IMR-90 (cell line): ENCODE results near the gene FFAR1. TPM values are rescaled to one million over a fixed set of nuclear protein-coding genes. Genes with fewer than 3 reads are reported as not detected.

Source experiments
- ATAC-seq: fragments of 200-7000 bp; cut with Tn5 transposase; 2 replicates; pipeline ENCODE4 v1.9.1; 2020; ENCODE audit warnings: low read depth, mild to moderate bottlenecking, moderate library complexity
- BruUV-seq: library from RNA; stranded (reverse); fragments of 400-500 nt; replicated peaks from 2 replicates; lab custom pipeline; 2021; lab: Mats Ljungman, UMichigan
- CTCF ChIA-PET: fragments of 300-600 bp; formaldehyde crosslinking; extraction: SDS; loops from one replicate; lab custom pipeline; 2021; ENCODE audit warnings: antibody characterized with exemption; lab: Yijun Ruan, JAX
- POLR2A ChIA-PET: fragments of 300-600 bp; sonication (Branson Sonifier 250); formaldehyde crosslinking; loops from one replicate; lab custom pipeline; 2022; ENCODE audit warnings: antibody characterized with exemption; ENCODE audit not compliant: unreplicated experiment; lab: Charles Lee
- DNase-seq: peaks from one replicate; pipeline ENCODE4 v3.0.0; 2013
- H2AFZ ChIP-seq: replicated peaks from 2 replicates; pipeline ENCODE3; 2013; ENCODE audit warnings: low read length, mild to moderate bottlenecking; ENCODE audit not compliant: poor library complexity
- H2AK5ac ChIP-seq: 2 replicates; pipeline ENCODE4 v1.6.1; 2013; ENCODE audit warnings: low read depth, low read length, inconsistent platforms
- H2AK9ac ChIP-seq: replicated peaks from 2 replicates; pipeline ENCODE3; 2013; ENCODE audit warnings: mild to moderate bottlenecking, low read depth, low read length, moderate library complexity; ENCODE audit not compliant: poor library complexity
- H2BK120ac ChIP-seq: 2 replicates; pipeline ENCODE4 v1.6.1; 2013; ENCODE audit warnings: low read depth, low read length, inconsistent platforms
- H2BK15ac ChIP-seq: 3 replicates; pipeline ENCODE4 v1.6.1; 2013; ENCODE audit warnings: low read depth, low read length, inconsistent platforms
- H2BK20ac ChIP-seq: 2 replicates; pipeline ENCODE4 v1.6.1; 2013; ENCODE audit warnings: low read depth, mild to moderate bottlenecking, inconsistent platforms, low read length, moderate library complexity
- H2BK5ac ChIP-seq: 2 replicates; pipeline ENCODE4 v1.6.1; 2013; ENCODE audit warnings: mild to moderate bottlenecking, low read depth, low read length, inconsistent platforms; ENCODE audit not compliant: poor library complexity, severe bottlenecking
- H3K14ac ChIP-seq: replicated peaks from 2 replicates; pipeline ENCODE4 v1.6.1; 2013; ENCODE audit warnings: low read depth, low read length, inconsistent platforms
- H3K18ac ChIP-seq: 2 replicates; pipeline ENCODE4 v1.6.1; 2013; ENCODE audit warnings: low read depth, low read length, control low read depth
- H3K23ac ChIP-seq: 2 replicates; pipeline ENCODE4 v1.6.1; 2013; ENCODE audit warnings: low read depth, low read length, inconsistent platforms
- H3K27ac ChIP-seq: 2 replicates; pipeline ENCODE4 v1.5.1; 2013; ENCODE audit warnings: mild to moderate bottlenecking, control low read depth, low read length; ENCODE audit not compliant: insufficient read depth
- H3K27me3 ChIP-seq: 2 replicates; pipeline ENCODE4 v1.6.1; 2013; ENCODE audit warnings: low read length; ENCODE audit not compliant: control insufficient read depth, insufficient read depth
- H3K36me3 ChIP-seq: 2 replicates; pipeline ENCODE4 v1.6.1; 2013; ENCODE audit warnings: low read length, mixed read lengths; ENCODE audit not compliant: control insufficient read depth, insufficient read depth
- H3K4ac ChIP-seq: 2 replicates; pipeline ENCODE4 v1.6.1; 2013; ENCODE audit warnings: low read depth, low read length, inconsistent platforms
- H3K4me1 ChIP-seq: 2 replicates; pipeline ENCODE4 v1.6.1; 2013; ENCODE audit warnings: low read length, mixed read lengths; ENCODE audit not compliant: control insufficient read depth, insufficient read depth
- H3K4me2 ChIP-seq: 2 replicates; pipeline ENCODE4 v1.6.1; 2013; ENCODE audit warnings: low read depth, mild to moderate bottlenecking, control low read depth, low read length, moderate library complexity
- H3K4me3 ChIP-seq: 2 replicates; pipeline ENCODE4 v1.5.1; 2013; ENCODE audit warnings: low read depth, mild to moderate bottlenecking, control low read depth, low read length, moderate library complexity; ENCODE audit not compliant: insufficient read depth
- H3K56ac ChIP-seq: 2 replicates; pipeline ENCODE4 v1.6.1; 2013; ENCODE audit warnings: low read length, inconsistent platforms; ENCODE audit not compliant: insufficient read depth; ENCODE audit errors: extremely low read depth
- H3K79me1 ChIP-seq, 2 experiments: 2 replicates each; pipeline ENCODE4 v1.6.1; 2013; ENCODE audit warnings: low read length in 2 of 2, inconsistent platforms in 1 of 2, low read depth in 1 of 2
- H3K9ac ChIP-seq: 2 replicates; pipeline ENCODE4 v1.6.1; 2013; ENCODE audit warnings: low read depth, low read length, control low read depth
- H3K9me1 ChIP-seq: 2 replicates; pipeline ENCODE4 v1.6.1; 2013; ENCODE audit warnings: low read length, inconsistent platforms; ENCODE audit not compliant: insufficient read depth
- H3K9me3 ChIP-seq: 2 replicates; pipeline ENCODE4 v1.6.1; 2013; ENCODE audit warnings: low read length; ENCODE audit not compliant: control insufficient read depth, insufficient read depth
- H4K20me1 ChIP-seq: 2 replicates; pipeline ENCODE4 v1.6.1; 2013; ENCODE audit warnings: low read length, inconsistent platforms; ENCODE audit not compliant: insufficient read depth
- H4K5ac ChIP-seq: 2 replicates; pipeline ENCODE4 v1.6.1; 2013; ENCODE audit warnings: mild to moderate bottlenecking, low read depth, low read length, control low read depth
- H4K8ac ChIP-seq, 2 experiments: 2 replicates each; pipeline ENCODE4 v1.6.1; 2013; ENCODE audit warnings: low read depth in 2 of 2, low read length in 2 of 2, control low read depth in 1 of 2, inconsistent platforms in 1 of 2
- H4K91ac ChIP-seq: 2 replicates; pipeline ENCODE4 v1.6.1; 2013; ENCODE audit warnings: low read depth, low read length, inconsistent platforms; ENCODE audit not compliant: insufficient read depth
- BHLHE40 ChIP-seq: fragments of 150-350 bp; IDR thresholded peaks from 2 replicates; pipeline ENCODE4 v1.6.1; 2016; ENCODE audit warnings: mild to moderate bottlenecking, low read depth, low read length
- CEBPB ChIP-seq: IDR thresholded peaks from 2 replicates; pipeline ENCODE4 v1.6.1; 2012; ENCODE audit warnings: low read depth, low read length, improper control_type of control experiment
- CHD1 ChIP-seq: IDR thresholded peaks from 2 replicates; pipeline ENCODE4 v1.6.1; 2012; ENCODE audit warnings: low read depth, low read length, improper control_type of control experiment
- MAFK ChIP-seq: IDR thresholded peaks from 2 replicates; pipeline ENCODE4 v1.6.1; 2012; ENCODE audit warnings: low read depth, low read length, improper control_type of control experiment
- MAZ ChIP-seq: IDR thresholded peaks from 2 replicates; pipeline ENCODE4 v1.6.1; 2012; ENCODE audit warnings: low read depth, mild to moderate bottlenecking, low read length, improper control_type of control experiment, moderate library complexity, borderline replicate concordance
- POLR2A ChIP-seq: IDR thresholded peaks from 2 replicates; pipeline ENCODE4 v1.6.1; 2012; ENCODE audit warnings: mild to moderate bottlenecking, low read depth, low read length
- RAD21 ChIP-seq: IDR thresholded peaks from 2 replicates; pipeline ENCODE4 v1.6.1; 2012; ENCODE audit warnings: low read length, improper control_type of control experiment
- RCOR1 ChIP-seq: IDR thresholded peaks from 2 replicates; pipeline ENCODE4 v1.6.1; 2012; ENCODE audit warnings: mild to moderate bottlenecking, low read length, improper control_type of control experiment; ENCODE audit not compliant: insufficient replicate concordance
- RFX5 ChIP-seq: IDR thresholded peaks from 2 replicates; pipeline ENCODE4 v1.8.0; 2012; ENCODE audit warnings: low read depth, mild to moderate bottlenecking, low read length, moderate library complexity
- SMC3 ChIP-seq: fragments of 150-350 bp; IDR thresholded peaks from 2 replicates; pipeline ENCODE4 v1.6.1; 2016; ENCODE audit warnings: low read depth, mild to moderate bottlenecking, antibody characterized with exemption, low read length, moderate library complexity
- WGBS, 2 experiments: methylation state at CpG; one replicate each; pipeline versions ENCODE4 v1.1.5 to v1.1.7; 2013; ENCODE audit warnings: missing lambda C conversion rate in 2 of 2; ENCODE audit not compliant: insufficient read length in 1 of 2; ENCODE audit errors: extremely low coverage in 2 of 2; 5-methylcytosine and 5-hydroxymethylcytosine counted together
- dilution Hi-C: fragments of 300-500 bp; cut with HindIII; formaldehyde crosslinking; loops from one replicate; pipeline ENCODE4 v1.14.3; 2018; ENCODE audit warnings: low sequenced_read_pairs; ENCODE audit not compliant: unreplicated experiment
- in situ Hi-C: fragments of 300-500 bp; cut with MboI; formaldehyde crosslinking; loops from 3 replicates; pipeline ENCODE4 v1.14.3; 2019; ENCODE audit warnings: low sequenced_read_pairs, inconsistent platforms, mixed read lengths
- intact Hi-C: fragments of 100-400 bp; cut with micrococcal nuclease; formaldehyde crosslinking; loops from 2 replicates; pipeline ENCODE4 v1.10.0; 2022
- polyA plus RNA-seq, 3 experiments: library from polyadenylated mRNA; depleted of rRNA; stranded (reverse); fragments of >200 nt; gene quantifications; 2 replicates each; pipeline ENCODE4 v1.2.3, GENCODE V29; 2012; ENCODE audit warnings: low replicate concordance in 1 of 3
- total RNA-seq: library from RNA; depleted of rRNA; stranded (reverse); fragments of >200 nt; gene quantifications from 2 replicates; pipeline ENCODE4 v1.2.3, GENCODE V29; 2012
- TF ChIP-seq, protein P1 (sequence below): conservative IDR thresholded peaks from 2 replicates; pipeline ENCODE4 v1.5.1; 2012; ENCODE audit warnings: mild to moderate bottlenecking, low read depth, low read length, improper control_type of control experiment
- TF ChIP-seq, protein P2 (sequence below): fragments of 150-350 bp; IDR thresholded peaks from 2 replicates; pipeline ENCODE4 v1.6.1; 2016; ENCODE audit warnings: low read depth, mild to moderate bottlenecking, low read length, moderate library complexity, borderline replicate concordance
- TF ChIP-seq, protein P3 (sequence below): fragments of 150-350 bp; IDR thresholded peaks from 2 replicates; pipeline ENCODE4 v1.6.1; 2017; ENCODE audit warnings: mild to moderate bottlenecking, antibody characterized with exemption, low read length, low read depth

Gene FFAR1
- total and polyA plus RNA-seq, 2 of the 4 experiments (the other 2 are of a cell fraction), result not detected

DNA sequence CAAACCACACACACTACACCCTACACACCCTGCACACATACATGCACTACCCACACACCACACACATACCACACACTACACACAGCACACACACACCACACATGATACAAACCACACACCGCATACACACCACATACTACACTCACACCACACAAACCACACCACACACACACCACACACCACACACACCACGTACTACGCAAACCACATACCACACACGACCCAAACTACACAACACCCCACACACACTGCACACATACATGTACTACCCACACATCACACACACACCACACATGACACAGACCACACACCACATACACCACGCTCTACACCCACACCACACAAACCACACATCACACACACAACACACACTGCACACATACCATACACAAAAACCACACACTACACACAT is 49.1 kb upstream of the FFAR1 start (continued):
- TF ChIP-seq CHD1, result no peak
- TF ChIP-seq RAD21, result no peak

DNA sequence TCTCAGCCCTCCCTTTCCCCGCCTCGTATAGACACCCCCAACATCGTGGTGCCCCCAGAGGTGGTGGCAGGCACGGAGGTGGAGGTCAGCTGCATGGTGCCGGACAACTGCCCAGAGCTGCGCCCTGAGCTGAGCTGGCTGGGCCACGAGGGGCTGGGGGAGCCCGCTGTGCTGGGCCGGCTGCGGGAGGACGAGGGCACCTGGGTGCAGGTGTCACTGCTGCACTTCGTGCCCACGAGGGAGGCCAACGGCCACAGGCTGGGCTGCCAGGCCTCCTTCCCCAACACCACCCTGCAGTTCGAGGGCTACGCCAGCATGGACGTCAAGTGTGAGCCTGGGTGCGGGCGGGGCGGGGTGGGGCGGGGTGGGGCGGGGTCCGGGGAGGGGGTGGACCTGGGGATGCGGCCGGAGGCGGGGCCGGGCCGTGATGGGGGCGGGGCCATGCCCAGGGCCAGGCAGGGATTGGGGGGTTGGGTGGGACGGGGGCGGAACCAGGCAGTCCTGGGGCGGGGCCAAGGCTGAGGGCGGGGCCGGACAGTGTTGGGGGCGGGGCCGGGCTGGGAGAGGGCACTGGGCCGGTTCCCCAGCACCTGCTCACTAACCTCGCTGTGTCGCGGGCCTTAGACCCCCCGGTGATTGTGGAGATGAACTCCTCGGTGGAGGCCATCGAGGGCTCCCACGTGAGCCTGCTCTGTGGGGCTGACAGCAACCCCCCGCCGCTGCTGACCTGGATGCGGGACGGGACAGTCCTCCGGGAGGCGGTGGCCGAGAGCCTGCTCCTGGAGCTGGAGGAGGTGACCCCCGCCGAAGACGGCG is 48.0 kb upstream of the FFAR1 start:
- BruUV-seq, result no TSS peak
- Histone ChIP-seq H2BK15ac (no peak overlapping the region), H2AK9ac (no peak overlapping the region), H3K4me1 (no peaks in the 10 kb centered on the region), H4K91ac (no peak overlapping the region), H3K4me2 (no peak overlapping the region), H4K5ac (no peak overlapping the region), H3K23ac (no peak overlapping the region), H2BK120ac (no peak overlapping the region), H3K79me1 (no peaks in the 10 kb centered on the region), H3K36me3 (no peaks in the 10 kb centered on the region), H3K9ac (no peak overlapping the region), H3K9me3 (no peaks in the 10 kb centered on the region), H2BK5ac (no peak overlapping the region), H4K8ac (no peak overlapping the region), H3K9me1 (peaks cover 15% of the 10 kb centered on the region), H3K18ac (no peak overlapping the region), H3K27me3 (peaks cover 6% of the 10 kb centered on the region), H3K4ac (no peak overlapping the region), H2AFZ (peak overlapping the region; percentile 43), H3K27ac (no peak overlapping the region), H3K4me3 (no peak overlapping the region), H2AK5ac (no peak overlapping the region), H3K14ac (no peak overlapping the region), H3K56ac (no peak overlapping the region), H4K20me1 (no peaks in the 10 kb centered on the region), H2BK20ac (no peak overlapping the region)
- no peak for ATAC-seq
- dilution Hi-C loops (no loop called here), in situ Hi-C loops (no loop called here), intact Hi-C loops (no loop called here)
- ChIA-PET POLR2A (no interaction called here), CTCF (no interaction called here)
- DNase-seq, result no peak
- WGBS, 2 experiments, result 49% methylated on average over 23 of the region's 55 CpGs; no CpG with 5 or more reads in 1 of the 2 experiments
- no peak for TF ChIP-seq MAFK
- TF ChIP-seq SMC3, result no peak
- TF ChIP-seq, protein P1, sequence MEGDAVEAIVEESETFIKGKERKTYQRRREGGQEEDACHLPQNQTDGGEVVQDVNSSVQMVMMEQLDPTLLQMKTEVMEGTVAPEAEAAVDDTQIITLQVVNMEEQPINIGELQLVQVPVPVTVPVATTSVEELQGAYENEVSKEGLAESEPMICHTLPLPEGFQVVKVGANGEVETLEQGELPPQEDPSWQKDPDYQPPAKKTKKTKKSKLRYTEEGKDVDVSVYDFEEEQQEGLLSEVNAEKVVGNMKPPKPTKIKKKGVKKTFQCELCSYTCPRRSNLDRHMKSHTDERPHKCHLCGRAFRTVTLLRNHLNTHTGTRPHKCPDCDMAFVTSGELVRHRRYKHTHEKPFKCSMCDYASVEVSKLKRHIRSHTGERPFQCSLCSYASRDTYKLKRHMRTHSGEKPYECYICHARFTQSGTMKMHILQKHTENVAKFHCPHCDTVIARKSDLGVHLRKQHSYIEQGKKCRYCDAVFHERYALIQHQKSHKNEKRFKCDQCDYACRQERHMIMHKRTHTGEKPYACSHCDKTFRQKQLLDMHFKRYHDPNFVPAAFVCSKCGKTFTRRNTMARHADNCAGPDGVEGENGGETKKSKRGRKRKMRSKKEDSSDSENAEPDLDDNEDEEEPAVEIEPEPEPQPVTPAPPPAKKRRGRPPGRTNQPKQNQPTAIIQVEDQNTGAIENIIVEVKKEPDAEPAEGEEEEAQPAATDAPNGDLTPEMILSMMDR, result no peak
- TF ChIP-seq MAZ, result no peak
- TF ChIP-seq, protein P2, sequence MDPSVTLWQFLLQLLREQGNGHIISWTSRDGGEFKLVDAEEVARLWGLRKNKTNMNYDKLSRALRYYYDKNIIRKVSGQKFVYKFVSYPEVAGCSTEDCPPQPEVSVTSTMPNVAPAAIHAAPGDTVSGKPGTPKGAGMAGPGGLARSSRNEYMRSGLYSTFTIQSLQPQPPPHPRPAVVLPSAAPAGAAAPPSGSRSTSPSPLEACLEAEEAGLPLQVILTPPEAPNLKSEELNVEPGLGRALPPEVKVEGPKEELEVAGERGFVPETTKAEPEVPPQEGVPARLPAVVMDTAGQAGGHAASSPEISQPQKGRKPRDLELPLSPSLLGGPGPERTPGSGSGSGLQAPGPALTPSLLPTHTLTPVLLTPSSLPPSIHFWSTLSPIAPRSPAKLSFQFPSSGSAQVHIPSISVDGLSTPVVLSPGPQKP, result no peak
- TF ChIP-seq POLR2A, result no peak
- TF ChIP-seq CHD1, result no peak
- TF ChIP-seq RCOR1, result no peak
- no peak for TF ChIP-seq BHLHE40
- TF ChIP-seq, protein P3, sequence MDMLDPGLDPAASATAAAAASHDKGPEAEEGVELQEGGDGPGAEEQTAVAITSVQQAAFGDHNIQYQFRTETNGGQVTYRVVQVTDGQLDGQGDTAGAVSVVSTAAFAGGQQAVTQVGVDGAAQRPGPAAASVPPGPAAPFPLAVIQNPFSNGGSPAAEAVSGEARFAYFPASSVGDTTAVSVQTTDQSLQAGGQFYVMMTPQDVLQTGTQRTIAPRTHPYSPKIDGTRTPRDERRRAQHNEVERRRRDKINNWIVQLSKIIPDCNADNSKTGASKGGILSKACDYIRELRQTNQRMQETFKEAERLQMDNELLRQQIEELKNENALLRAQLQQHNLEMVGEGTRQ, result no peak
- no peak for TF ChIP-seq RFX5
- TF ChIP-seq CEBPB, result no peak
